Endothelial cell of umbilical vein (primary cell): Measurements from ENCODE around the gene NRXN3.

Source experiments
- CTCF ChIP-seq, 2 donors: IDR thresholded peaks; 1 replicate in 1 of 2; 2 replicates in 1 of 2; pipeline ENCODE4 v1.5.1; 2011; ENCODE audit warnings: low read length in 2 of 2, mild to moderate bottlenecking in 2 of 2, moderate library complexity in 2 of 2, control low read depth in 1 of 2, inconsistent platforms in 1 of 2, low read depth in 1 of 2; ENCODE audit not compliant: insufficient read depth in 1 of 2; ENCODE audit errors: extremely low read depth in 1 of 2
- EZH2 ChIP-seq: IDR thresholded peaks from 2 replicates; pipeline ENCODE4 v1.6.1; 2012; ENCODE audit warnings: borderline replicate concordance, low read depth, mild to moderate bottlenecking, moderate library complexity, low read length, inconsistent platforms; ENCODE audit not compliant: severe bottlenecking
- JUN ChIP-seq: IDR thresholded peaks from 2 replicates; pipeline ENCODE4 v1.6.1; 2011; ENCODE audit warnings: borderline replicate concordance, low read depth; ENCODE audit not compliant: insufficient read length, insufficient read depth
- POLR2A ChIP-seq: IDR thresholded peaks from 2 replicates; pipeline ENCODE4 v1.6.1; 2012; ENCODE audit warnings: low read depth, mild to moderate bottlenecking, control low read depth, low read length
- POLR2AphosphoS5 ChIP-seq: IDR thresholded peaks from 2 replicates; pipeline ENCODE4 v1.6.1; 2012; ENCODE audit warnings: low read depth, mild to moderate bottlenecking, control low read depth, low read length, moderate library complexity; ENCODE audit not compliant: insufficient read depth

DNA sequence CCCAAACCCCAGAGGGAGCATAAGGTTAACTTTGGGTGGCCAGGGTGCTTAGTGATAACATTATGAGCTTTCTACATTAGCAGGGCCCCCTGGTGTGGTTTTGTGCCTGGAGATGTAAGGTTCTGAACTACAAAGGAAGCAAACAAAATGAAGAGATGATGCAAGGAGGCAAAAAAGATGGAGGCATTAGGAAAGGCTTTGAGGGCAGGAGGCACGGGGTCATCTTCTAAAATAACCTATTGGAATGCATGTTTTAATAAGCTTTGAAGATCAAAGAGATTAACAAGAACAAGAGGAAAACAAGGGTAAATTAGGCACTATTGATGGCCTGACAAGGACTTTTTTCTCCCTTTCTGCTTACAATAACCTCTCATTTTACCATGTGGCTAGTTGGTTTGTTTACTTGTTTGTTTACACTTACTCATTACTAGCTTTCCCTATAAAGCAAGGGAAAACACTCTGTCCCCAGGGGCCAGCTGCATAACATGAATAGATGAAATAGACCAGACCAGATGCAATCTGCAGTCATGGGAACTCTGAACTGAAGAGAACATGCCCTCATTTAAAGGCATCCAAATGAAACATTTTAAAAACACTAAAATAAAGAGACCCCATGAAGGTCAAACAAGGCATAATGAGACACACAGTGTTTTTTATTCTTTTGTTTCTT is 1650.8 kb downstream of the NRXN3 start:
- no peak for TF ChIP-seq EZH2
- no peak for TF ChIP-seq CTCF (IDR thresholded peaks at IDR 0.05; ENCODE audit: extremely low read depth in 1 of 2, insufficient read depth in 1 of 2, low read depth in 1 of 2, low read length in 2 of 2)
- no peak for TF ChIP-seq POLR2A
- TF ChIP-seq POLR2AphosphoS5 = no peak
- no peak for TF ChIP-seq JUN
